Anterior cingulate cortex (tissue), 58 donors: ENCODE measurements around the gene ERC2.

Experiments used
- DNase-seq, 58 donors: peaks; one replicate each; lab custom pipeline; 2025; lab: John Stamatoyannopoulos, UW

ERC2 gene

DNA sequence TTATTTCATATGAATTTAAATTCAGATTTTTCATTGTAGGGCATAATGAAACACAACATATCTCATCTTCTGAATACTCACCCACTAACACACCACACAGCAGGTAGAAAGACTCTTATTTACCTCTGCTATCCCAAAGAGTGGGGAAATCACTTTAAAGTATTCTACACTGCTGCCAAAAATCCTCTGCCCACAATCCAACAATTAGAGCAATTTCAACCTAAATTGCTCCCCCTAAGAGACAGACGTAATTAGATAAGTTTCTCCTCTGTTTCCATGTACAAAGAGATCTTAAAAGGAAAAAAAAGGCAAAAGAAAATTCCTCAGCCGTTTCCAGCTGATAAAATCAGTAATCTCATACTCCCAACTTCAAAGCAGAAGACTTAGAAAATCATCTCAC lies 331.8 kb downstream of the ERC2 start:
- DNase-seq = no peak

DNA sequence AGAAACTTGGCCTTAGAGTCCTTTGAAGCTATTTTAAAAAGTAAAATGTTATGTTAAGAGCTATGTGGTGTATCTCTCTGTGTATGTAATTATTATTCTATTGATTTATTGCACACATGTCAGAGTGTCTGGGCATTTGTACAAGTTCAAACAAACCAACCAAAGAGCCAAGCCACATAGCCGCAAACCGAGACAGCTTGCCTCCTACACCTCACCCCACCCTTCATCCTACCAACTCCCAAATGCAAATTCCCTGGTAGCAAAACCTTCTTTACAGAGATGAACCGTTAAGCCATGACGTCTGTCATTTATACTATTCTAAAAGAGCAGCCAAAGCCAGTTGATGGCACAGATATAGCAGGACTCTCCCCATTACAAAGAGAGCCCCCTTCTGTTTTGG lies 332.3 kb downstream of the ERC2 start:
- DNase-seq = no peak

DNA sequence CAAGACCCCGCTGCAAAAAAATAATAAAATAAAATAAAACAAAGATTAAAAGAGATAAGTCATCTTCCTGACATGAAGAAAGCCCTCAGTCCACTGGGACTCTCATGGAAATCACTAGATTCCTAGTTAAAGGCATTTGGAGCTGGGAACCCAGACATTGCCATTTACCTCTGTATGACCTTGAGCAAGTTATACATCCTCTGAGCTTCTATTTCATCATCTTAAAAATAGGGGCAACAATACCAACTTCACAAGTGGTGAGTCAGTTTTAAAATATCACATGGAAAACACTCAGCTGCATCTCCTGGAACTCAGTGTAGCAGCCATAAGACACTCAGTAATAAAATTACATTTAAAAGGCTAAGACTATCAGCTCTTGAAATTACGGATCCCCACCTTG lies 334.8 kb downstream of the ERC2 start:
- no peak for DNase-seq

DNA sequence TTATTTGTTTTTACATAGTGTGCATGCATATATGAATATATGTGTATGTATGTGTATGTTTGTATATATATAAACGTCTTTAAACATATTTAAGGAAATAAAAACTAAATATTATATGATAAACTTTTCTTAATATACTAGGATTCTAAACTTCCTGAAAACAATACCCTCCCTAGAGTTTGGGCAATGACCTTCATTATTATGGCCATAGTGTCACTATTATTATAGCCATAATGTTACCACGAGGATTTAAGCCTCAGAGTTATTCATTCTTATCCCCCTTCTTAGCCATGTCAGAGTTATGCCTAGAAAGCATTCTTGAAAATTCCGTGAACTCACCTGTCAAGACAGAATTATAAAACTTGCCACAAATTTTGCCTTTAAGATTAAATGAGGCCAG lies 335.5 kb downstream of the ERC2 start:
- DNase-seq = no peak

DNA sequence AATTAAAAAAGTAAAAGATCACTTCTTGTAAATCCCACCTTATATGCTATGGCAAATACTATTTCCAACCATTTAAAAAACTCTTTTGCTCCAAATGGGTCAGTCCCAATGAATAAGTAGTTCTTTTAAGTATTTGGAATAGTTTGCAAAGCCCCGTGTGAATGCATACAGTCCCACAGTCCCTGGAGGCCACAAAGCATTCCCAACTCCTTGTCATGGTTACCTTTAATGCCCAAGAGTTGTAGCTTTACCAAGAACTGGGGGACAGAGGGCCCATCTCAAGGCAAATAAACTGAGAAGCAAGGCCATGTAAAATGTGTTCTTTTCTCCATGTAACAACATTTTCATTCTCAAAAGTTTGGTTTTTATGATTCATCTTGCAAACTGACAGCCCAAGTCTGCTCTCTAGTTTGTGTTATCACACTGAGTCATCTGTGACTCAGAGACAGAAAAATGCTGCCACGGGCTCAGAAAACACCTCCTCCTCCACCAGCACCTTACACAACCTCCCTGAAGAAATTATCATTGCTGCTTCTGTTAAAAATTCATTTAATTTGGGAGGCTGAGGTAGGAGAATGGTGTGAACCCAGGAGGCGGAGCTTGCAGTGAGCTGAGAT lies 336.2 kb downstream of the ERC2 start:
- DNase-seq = peak in 30 of 58 donors; percentile 0 to 67 (median 10)

DNA sequence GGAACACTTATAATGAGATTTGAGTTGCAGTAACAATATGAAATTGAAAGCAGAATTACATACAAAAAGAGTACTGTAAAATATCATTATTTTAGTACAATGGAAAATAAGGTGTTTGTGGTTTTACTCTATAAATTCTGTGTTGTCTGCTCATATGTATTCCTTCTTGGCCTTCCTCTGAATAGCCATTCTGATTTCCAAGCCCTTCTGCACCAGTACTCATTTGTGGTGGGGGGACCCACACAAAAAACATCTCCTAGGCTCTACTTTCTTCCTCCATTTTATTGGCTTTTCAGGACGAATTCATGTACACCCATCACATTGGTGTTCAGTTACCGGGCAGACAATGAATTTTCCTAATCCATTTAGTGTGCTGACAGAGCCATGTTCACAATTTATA lies 338.2 kb downstream of the ERC2 start:
- DNase-seq = no peak

DNA sequence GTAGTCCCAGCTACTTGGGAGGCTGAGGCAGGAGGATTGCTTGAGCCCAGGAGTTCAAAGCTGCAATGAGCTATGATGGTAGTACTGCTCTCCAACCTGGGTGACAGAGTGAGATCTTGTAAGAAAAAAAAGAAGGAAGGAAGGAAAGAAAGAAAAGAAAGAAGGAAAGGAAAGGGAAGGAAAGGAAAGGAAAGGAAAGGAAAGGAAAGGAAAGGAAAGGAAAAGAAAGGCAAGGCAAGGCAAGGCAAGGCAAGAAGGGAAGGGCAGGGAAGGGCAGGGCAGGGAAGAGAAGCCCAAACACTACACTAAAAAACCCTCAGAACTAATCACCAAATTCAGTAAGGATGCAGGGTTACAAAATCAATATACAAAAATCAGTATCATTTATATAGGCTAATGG lies 341.6 kb downstream of the ERC2 start:
- no peak for DNase-seq

DNA sequence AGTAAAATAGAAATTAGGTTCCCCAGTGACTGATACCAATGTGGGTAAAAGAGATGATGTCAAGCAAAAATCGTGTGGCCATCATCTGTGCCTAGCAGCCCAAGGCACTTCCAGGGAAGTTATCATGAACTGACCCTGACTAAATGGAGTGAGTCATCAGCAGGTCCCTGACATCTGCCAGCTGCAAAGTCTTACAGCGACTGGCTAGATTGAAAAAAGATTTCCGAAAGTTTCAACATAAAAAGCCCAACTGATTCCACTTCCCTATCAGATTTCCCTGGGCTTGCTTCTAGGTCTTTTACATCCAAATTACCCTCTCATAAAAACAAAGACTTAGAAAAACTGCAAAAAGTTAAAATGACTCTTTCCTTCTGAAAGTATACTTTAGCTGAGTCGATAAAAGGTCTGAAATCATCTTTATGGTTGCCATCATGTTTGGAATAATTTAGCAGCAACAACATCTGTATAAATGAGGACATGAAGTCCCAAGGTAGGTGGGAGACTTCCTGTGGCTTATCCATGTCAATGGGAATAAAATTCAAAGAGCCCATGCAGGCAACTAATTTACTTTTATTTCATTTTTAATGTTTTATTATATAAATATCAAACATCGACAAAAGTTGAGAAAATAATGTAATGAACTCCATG lies 342.8 kb downstream of the ERC2 start:
- no peak for DNase-seq

DNA sequence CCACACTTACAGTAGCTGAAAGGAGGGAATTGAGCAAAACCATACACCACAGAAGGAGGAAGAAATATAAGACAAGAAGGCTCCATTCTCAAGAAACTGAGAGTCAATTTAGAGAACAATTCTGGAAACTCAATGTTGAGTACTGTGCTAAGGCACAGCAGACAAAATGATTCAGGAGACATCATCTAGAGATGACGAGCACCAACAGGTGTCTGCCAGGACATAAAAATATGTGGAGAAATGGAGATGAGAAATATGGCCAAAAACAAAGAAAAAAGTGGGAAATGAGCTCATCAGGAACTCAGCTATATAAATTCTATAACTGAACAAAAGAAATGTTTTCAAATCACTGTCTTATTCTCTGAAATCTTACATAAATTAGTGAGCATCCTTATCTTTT lies 343.7 kb downstream of the ERC2 start:
- DNase-seq = no peak

DNA sequence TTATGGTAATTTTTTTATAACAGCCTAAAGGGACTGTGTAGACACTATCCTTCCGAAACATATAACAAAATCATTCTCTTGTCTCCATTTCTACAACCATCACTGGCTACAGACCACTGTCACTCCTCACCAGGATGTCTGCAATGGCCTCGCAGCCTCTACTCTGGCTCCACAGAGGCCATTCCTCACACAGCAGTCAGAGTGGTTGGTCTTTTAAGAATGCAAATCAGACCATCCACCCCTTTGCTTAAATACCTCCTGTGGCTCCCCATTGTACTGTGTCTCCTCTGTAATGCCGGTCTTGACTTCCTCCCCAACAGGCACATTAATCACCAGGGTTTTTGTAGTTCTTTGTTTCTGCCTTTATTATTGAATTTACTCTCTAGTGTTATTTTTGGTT lies 344.8 kb downstream of the ERC2 start:
- no peak for DNase-seq

DNA sequence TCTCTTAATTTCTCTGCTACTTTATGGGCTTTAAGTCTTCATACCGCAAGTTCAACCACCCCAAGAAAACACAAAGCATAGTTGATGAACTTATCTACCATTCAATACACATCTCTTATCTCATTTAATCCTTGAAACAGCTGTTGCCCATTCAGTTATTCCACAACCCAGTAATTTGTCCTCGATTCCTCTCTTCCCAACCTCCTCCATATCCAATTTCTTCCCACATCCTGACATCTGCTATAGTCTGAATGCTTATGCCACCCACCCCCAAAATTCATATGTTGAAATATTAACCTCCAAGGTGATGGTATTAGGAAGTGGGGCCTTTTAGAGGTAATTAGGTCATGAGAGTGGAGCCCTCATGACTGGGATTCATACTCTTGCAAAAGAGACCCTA lies 345.4 kb downstream of the ERC2 start:
- no peak for DNase-seq

DNA sequence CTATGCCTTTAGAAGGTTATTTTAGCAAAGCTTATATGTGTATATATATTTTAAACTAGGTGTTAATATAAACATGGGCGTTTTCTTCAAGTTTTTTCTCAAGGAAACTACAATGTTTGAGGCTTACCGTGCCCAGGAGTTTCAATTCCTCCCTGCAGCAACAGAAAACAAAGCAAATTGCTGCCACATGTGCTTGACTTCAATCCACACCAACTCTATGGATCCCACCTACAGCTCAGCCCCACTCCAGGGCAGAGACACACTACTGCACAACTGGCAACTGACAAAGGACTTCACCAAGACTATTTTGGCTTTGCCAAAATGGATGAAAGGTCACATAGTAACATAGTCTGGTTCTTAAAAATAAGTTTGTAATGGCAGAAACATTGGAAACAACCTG lies 346.6 kb downstream of the ERC2 start:
- DNase-seq = no peak

DNA sequence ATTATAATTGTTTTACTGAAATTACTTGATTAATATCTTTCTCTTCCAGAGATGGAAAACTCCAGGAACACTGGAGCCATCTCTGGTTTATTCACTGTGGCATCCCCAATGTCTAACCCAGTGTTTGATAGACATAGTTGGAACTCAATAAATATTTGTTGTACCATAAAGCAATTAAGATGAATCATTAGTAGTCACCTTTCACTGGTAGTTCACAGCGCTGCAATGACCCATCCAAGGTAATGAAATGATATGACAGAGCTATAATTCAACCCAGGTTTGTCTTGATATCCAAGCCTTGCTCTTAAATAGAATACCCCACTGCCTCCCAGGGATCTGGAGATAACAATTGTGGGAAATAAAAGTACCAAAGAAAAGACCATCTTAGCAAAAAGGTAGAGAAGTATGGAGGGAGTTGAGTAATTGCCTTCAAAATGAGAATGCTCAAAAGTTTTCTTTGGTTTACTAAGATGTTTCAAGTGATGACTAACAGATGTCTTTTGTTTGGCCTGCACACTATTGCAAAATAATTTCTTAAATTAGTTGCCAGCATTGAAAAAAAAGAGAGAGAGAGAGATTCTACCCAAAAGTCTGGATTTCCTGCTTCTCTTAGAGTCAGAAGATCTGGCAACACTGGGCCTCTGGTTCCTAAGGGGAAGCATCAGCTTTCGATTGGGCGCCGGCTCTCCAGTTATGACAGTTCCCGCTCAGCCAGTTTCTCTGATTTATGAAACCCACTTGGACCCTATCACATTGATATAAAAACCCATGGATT lies 348.5 kb downstream of the ERC2 start:
- DNase-seq = no peak

DNA sequence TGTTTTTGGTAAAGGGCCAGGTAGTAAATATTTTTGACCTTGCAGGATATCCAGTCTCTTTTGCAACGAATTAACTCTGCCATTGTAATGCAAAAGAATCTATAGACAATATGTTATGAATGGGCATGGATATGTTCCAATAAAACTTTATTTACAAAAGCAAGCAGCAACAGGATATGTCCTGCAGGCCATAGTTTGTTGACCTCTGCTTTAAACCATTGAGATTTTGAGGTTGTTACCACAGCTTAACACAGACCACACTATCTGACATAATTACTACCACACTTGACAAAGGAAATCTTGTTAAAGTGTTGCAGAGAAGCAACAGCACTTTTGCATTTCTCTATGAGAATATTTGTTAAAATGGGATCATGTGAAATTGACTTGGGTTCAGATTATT lies 349.3 kb downstream of the ERC2 start:
- no peak for DNase-seq

DNA sequence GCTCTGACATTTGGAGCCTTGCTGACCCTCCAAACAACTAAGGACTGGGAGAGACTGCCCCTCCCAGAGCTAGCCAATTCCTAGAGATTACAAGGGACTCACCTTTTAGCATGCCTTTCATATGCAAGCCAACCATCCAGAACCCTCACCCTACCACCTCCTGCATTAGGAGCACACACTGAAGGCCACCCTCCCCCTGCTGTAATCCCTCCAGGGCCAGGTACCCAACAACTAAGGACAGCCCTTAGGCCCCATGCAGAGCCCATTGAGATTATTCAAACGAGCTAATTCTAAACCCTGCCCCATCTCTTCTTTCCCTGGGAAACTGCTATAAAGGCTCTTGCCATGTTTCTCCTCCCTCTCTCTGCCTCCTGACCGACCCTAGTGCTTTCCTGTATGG lies 352.6 kb downstream of the ERC2 start:
- DNase-seq = no peak

DNA sequence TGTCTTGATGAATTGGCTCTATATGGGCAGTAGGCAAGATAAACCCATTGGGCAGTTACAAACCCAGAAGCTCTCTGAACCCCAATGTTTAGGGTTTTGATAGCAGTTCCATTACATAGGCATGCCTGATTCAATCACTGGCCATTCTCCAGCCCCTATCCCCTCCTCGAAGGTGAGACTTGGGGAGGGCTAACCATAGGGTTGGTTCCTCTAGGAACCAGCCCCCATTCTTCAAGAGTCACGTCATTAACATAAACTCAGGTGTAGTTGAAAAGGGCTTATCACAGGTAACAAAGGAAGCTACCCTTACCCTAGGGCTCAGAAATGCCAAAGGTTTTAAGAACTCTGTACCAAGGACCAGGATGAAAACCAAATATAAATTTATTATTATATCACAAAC lies 353.1 kb downstream of the ERC2 start:
- DNase-seq = no peak

DNA sequence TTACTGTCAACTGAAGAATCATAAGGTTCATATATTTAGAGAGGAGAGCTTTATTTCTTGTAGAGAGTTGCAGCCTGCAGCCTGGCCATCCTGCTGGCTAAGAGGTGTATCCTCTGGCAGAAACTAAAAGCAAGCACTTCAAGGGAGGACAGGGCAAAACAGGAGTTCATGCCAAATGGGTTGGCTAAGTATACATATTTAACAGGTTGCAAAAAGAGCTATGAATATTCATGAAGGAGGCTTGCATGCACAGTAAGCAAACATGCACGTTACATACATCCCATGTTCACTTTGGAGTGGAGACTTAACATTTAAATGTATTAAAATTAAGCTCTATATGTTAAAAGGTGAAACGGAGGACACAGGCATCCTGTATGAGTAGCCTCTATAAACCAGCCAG lies 354.4 kb downstream of the ERC2 start:
- DNase-seq = no peak

DNA sequence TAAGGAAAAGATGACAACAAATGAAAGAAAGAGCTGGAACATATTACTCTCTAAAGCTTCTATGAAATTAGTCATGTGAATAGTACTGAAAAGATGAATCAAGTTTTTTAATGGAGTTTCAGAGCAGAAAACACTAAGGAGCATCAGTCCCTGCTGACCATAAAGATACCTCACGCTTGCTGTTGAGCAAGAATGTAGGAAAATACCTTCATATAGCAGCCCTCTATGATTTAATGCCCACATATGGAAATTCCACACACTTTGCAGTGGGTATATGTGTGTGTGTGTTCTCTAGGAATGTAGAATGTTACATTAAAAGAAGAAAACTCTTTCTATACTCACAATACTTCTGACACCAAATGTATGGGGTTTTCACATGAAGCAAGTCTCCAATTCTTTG lies 355.0 kb downstream of the ERC2 start:
- DNase-seq = no peak

DNA sequence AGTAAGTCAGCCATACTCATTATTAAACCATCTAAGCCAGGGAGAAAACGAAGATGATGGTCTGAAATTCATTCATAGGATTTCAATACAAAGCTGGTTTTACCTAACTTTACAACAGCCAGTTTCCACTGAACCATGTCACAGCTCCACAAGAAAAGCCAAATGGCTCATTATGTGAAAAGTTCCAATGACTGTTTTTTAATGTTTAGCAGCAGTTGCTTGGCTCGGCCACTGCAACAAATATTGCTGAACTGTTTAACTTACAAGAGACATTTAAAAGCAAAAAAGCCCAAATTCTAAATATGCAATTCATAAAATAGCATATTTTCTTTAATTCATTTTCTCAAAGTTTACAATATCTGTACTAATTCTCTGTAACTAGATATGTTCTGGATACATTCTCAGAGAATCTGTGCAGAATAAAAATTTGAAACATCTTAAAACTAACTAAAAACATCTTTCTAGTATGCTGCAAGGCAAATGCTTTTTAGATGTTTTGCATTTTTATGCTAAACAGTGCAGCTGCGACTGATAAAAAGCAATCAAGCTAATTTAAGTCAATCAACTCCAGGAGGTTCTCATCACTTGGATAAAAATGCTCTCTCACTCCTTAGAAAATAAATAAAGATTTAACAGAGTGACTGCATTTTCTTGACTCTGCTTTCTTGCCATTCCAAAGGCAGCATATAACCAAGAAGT lies 356.5 kb downstream of the ERC2 start:
- no peak for DNase-seq

DNA sequence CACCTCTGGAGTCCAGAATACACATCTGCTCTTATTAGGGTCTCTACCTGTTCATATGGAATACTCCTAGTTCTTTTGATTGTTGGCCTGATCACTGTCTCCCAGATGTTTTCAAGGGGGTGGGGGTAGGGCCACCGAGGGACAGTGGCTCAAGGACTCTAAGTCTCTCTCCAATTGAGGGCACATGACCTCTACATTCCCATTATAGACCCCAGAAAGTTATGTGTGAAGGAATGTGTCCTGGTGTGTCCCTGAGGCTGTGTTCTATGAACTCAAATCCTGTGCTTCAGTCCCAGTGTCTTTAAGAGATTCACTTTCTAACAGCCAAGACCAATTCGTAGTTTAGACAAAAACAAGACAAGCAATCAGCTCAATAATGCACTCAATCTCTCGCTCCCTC lies 357.4 kb downstream of the ERC2 start:
- DNase-seq = no peak

DNA sequence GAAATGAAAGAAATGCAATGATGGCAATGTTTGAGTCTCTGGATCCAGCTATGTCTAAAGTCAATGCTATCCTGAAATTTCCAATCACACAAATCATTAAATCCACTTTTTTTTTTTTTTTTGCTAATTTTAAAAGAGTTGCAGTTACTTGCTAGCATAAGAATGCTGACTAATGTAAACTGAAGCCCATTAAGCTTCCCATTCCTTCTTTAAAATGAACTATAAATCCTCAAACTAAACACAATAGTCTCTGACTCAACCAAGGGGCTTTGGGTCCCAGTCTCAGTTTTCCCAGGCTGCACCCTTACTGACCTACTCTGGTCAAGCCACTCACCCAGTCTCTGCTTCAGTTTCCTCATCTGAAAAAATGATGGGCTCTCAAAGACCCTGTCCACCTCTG lies 361.1 kb downstream of the ERC2 start:
- DNase-seq = no peak
